GM23338 (cell line): Measurements from ENCODE around the gene NEK8. TPM values are rescaled to one million over a fixed set of nuclear protein-coding genes. Genes with fewer than 3 reads are reported as not detected.
A peak's percentile ranks its signal among the peaks of the same experiment; 100 is the strongest.

Experiments used
- ATAC-seq: fragments of 200-7000 bp; cut with Tn5 transposase; 3 replicates; pipeline ENCODE4 v1.9.1; 2020
- DNase-seq: peaks from one replicate; pipeline ENCODE4 v3.0.0-alpha.2; 2015; ENCODE audit warnings: low spot score
- H2AFZ ChIP-seq: fragments of 200-600 bp; sonication (generic); 2 replicates; pipeline ENCODE4 v1.8.0; 2016; ENCODE audit warnings: antibody characterized with exemption, mild to moderate bottlenecking, moderate library complexity
- H3F3A ChIP-seq: fragments of 200-600 bp; sonication (generic); replicated peaks from 2 replicates; pipeline ENCODE4 v1.8.0; 2017; ENCODE audit warnings: antibody characterized with exemption, mixed run types, low read depth
- H3K27ac ChIP-seq: fragments of 200-600 bp; sonication (generic); 2 replicates; pipeline ENCODE4 v1.6.1; 2016; ENCODE audit warnings: low read depth
- H3K27me3 ChIP-seq: fragments of 200-600 bp; sonication (generic); 2 replicates; pipeline ENCODE4 v1.8.0; 2016; ENCODE audit warnings: mild to moderate bottlenecking, mixed run types, moderate library complexity; ENCODE audit not compliant: insufficient read depth
- H3K36me3 ChIP-seq: fragments of 200-600 bp; sonication (generic); 2 replicates; pipeline ENCODE4 v1.8.0; 2016; ENCODE audit warnings: mild to moderate bottlenecking; ENCODE audit not compliant: insufficient read depth
- H3K4me1 ChIP-seq: fragments of 200-600 bp; sonication (generic); 2 replicates; pipeline ENCODE4 v1.8.0; 2016; ENCODE audit warnings: mild to moderate bottlenecking, moderate library complexity; ENCODE audit not compliant: insufficient read depth
- H3K4me2 ChIP-seq: fragments of 200-600 bp; sonication (generic); 2 replicates; pipeline ENCODE4 v1.7.1; 2017; ENCODE audit warnings: mixed run types
- H3K4me3 ChIP-seq: fragments of 200-600 bp; sonication (generic); 2 replicates; pipeline ENCODE4 v1.6.1; 2016; ENCODE audit warnings: mixed run types
- H3K79me2 ChIP-seq: fragments of 200-600 bp; sonication (generic); replicated peaks from 2 replicates; pipeline ENCODE4 v1.8.0; 2017; ENCODE audit warnings: mild to moderate bottlenecking; ENCODE audit not compliant: insufficient read depth
- H3K9me2 ChIP-seq: fragments of 200-600 bp; sonication (generic); 2 replicates; pipeline ENCODE4 v1.8.0; 2017; ENCODE audit not compliant: insufficient read depth
- H4K20me1 ChIP-seq: fragments of 200-600 bp; sonication (generic); replicated peaks from 2 replicates; pipeline ENCODE4 v1.8.0; 2017; ENCODE audit warnings: mild to moderate bottlenecking; ENCODE audit not compliant: insufficient read depth
- H3K27ac Mint-ChIP-seq: 2 replicates; pipeline ENCODE4 v1.8.0; 2020; ENCODE audit warnings: inconsistent platforms, mild to moderate bottlenecking, moderate library complexity, mixed read lengths
- H3K27me3 Mint-ChIP-seq: 3 replicates; pipeline ENCODE4 v1.8.0; 2022; ENCODE audit warnings: low read depth, mild to moderate bottlenecking, moderate library complexity, mixed read lengths, inconsistent platforms; ENCODE audit not compliant: insufficient read depth, poor library complexity
- H3K36me3 Mint-ChIP-seq: 3 replicates; pipeline ENCODE4 v1.8.0; 2021; ENCODE audit warnings: low read depth, mild to moderate bottlenecking, inconsistent platforms, moderate library complexity, mixed read lengths
- H3K4me1 Mint-ChIP-seq: 3 replicates; pipeline ENCODE4 v1.8.0; 2020; ENCODE audit warnings: mild to moderate bottlenecking, inconsistent platforms, mixed read lengths
- H3K4me3 Mint-ChIP-seq: 3 replicates; pipeline ENCODE4 v1.8.0; 2021; ENCODE audit warnings: moderate library complexity, mild to moderate bottlenecking, inconsistent platforms, mixed read lengths
- H3K9me3 Mint-ChIP-seq: 3 replicates; pipeline ENCODE4 v1.8.0; 2020; ENCODE audit warnings: moderate library complexity, mild to moderate bottlenecking, inconsistent platforms, mixed read lengths
- CREB1 ChIP-seq: fragments of 250-450 bp; sonication (Bioruptor Pico); IDR thresholded peaks from 2 replicates; pipeline ENCODE4 v1.5.0; 2020; ENCODE audit warnings: low read depth, mild to moderate bottlenecking, moderate library complexity
- EZH2 ChIP-seq: fragments of 200-600 bp; sonication (generic); IDR thresholded peaks from one replicate; pipeline ENCODE4 v1.8.0; 2017; ENCODE audit warnings: antibody characterized with exemption, mild to moderate bottlenecking, low read depth; ENCODE audit not compliant: unreplicated experiment
- POLR2AphosphoS5 ChIP-seq: IDR thresholded peaks from 2 replicates; pipeline ENCODE4 v1.6.1; 2016; ENCODE audit warnings: antibody characterized with exemption, low read depth
- ZNF114 ChIP-seq: fragments of 250-450 bp; sonication (Bioruptor Pico); IDR thresholded peaks from 2 replicates; pipeline ENCODE4 v1.5.0; 2020; ENCODE audit warnings: mild to moderate bottlenecking, moderate library complexity
- polyA plus RNA-seq: library from polyadenylated mRNA; unstranded; fragments of >200 nt; fragmentation: Nextera tagmentation; extraction: Ambion mirVana; gene quantifications from 2 replicates; pipeline ENCODE4 v1.2.1, GENCODE V29; 2016
- total RNA-seq: library from RNA; depleted of rRNA; stranded (reverse); fragments of >200 nt; shearing (Covaris generic); gene quantifications from 2 replicates; pipeline ENCODE4 v1.2.3, GENCODE V29; 2014
- TF ChIP-seq, protein P1 (sequence below), 2 experiments: fragments of 200-600 bp in 1 of 2; sonication (generic) in 1 of 2; conservative IDR thresholded peaks; 2 replicates each; pipeline versions ENCODE4 v1.5.1 to v1.6.1; 2016 to 2017; ENCODE audit warnings: antibody characterized with exemption in 2 of 2, low read depth in 2 of 2, mild to moderate bottlenecking in 2 of 2, moderate library complexity in 1 of 2
- TF ChIP-seq, protein P2 (sequence below): fragments of 250-450 bp; sonication (Bioruptor Pico); IDR thresholded peaks from 2 replicates; pipeline ENCODE4 v1.5.0; 2020; ENCODE audit warnings: mild to moderate bottlenecking, moderate library complexity
- TF ChIP-seq, protein P3 (sequence below): IDR thresholded peaks from 2 replicates; pipeline ENCODE4 v1.6.1; 2016; ENCODE audit warnings: antibody characterized with exemption

NEK8 gene
- total and polyA plus RNA-seq, 2 experiments from 2014 or later, result 10.0 to 14.9 TPM

DNA sequence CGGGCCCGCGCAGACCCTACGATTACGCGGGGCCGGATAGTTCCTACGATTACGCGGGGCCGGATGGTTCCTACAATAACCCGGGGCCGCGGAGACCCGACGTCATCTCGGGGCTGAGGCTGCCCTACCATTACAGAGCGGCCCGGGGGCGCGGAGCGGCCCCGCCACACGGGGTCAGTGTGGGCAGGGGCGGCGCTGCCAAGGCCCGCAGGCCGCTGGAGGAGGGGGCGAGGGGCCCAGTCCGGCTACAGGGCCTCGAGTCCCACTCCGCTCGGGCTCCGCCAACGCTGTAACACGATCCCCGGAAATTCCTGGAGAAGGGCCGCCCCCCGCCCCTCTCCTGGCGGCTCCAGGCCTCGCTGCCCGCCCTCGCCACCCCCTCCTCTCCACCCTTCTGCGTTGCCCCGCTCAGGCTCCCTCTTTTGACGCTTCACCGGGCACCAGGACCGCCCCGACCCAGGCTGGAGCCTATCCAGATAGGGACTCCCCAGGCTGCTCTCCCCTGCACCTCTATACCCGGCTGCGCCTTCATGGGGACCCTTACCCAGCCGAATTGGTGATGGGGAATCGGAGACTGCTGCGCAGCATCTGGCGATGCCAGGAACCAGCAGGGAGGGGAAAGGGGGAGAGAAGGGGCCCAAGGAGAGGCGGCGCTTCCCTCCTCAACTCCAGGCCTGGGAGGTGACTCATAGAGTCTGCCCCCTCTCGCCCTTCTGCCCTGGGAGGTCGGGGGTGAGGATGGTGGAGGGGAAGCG lies 10.8 kb upstream of the NEK8 start, which contains the start of gene RAB34:
Gene RAB34 (minus strand): TSS at position 291 of the 755 bp plus-strand sequence. CDS start 602 bp downstream, outside the sequence.
- ATAC-seq (peak; percentile 74), DNase-seq (peak; percentile 98)
- H2AFZ ChIP-seq, result no peak within 1 kb of the TSS
- peak within 1 kb of the TSS; percentile 100 for H3K4me3 Mint-ChIP-seq
- peaks cover 36% of the 10 kb centered on the region for H3K36me3 ChIP-seq
- peaks cover 30% of the 10 kb centered on the region for H3K27me3 Mint-ChIP-seq
- H3K27ac Mint-ChIP-seq, result peak within 1 kb of the TSS; percentile 97
- H3K4me1 Mint-ChIP-seq, result peaks cover 51% of the 10 kb centered on the region
- H3F3A ChIP-seq, result peaks cover 53% of the 10 kb centered on the region
- H4K20me1 ChIP-seq, result peaks cover 25% of the 10 kb centered on the region
- peaks cover 33% of the 10 kb centered on the region for H3K4me1 ChIP-seq
- peaks cover 50% of the 10 kb centered on the region for H3K79me2 ChIP-seq
- H3K4me2 ChIP-seq, result peak within 1 kb of the TSS; percentile 84
- H3K27me3 ChIP-seq, result no peaks in the 10 kb centered on the region
- peaks cover 5% of the 10 kb centered on the region for H3K9me3 Mint-ChIP-seq
- peaks cover 65% of the 10 kb centered on the region for H3K36me3 Mint-ChIP-seq
- H3K9me2 ChIP-seq, result no peaks in the 10 kb centered on the region
- peak; percentile 76 for TF ChIP-seq CREB1 (CRISPR knock-in tag)
- TF ChIP-seq, protein P1, sequence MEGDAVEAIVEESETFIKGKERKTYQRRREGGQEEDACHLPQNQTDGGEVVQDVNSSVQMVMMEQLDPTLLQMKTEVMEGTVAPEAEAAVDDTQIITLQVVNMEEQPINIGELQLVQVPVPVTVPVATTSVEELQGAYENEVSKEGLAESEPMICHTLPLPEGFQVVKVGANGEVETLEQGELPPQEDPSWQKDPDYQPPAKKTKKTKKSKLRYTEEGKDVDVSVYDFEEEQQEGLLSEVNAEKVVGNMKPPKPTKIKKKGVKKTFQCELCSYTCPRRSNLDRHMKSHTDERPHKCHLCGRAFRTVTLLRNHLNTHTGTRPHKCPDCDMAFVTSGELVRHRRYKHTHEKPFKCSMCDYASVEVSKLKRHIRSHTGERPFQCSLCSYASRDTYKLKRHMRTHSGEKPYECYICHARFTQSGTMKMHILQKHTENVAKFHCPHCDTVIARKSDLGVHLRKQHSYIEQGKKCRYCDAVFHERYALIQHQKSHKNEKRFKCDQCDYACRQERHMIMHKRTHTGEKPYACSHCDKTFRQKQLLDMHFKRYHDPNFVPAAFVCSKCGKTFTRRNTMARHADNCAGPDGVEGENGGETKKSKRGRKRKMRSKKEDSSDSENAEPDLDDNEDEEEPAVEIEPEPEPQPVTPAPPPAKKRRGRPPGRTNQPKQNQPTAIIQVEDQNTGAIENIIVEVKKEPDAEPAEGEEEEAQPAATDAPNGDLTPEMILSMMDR (conservative IDR thresholded peaks at IDR 0.05; ENCODE audit: low read depth in 2 of 2), result peak; percentile 43 to 66
- TF ChIP-seq ZNF114, result no peak
- TF ChIP-seq POLR2AphosphoS5, result peak; percentile 59
- peak within 1 kb of the TSS; percentile 98 for H3K27ac ChIP-seq
- H3K4me3 ChIP-seq, result peak within 1 kb of the TSS; percentile 98

DNA sequence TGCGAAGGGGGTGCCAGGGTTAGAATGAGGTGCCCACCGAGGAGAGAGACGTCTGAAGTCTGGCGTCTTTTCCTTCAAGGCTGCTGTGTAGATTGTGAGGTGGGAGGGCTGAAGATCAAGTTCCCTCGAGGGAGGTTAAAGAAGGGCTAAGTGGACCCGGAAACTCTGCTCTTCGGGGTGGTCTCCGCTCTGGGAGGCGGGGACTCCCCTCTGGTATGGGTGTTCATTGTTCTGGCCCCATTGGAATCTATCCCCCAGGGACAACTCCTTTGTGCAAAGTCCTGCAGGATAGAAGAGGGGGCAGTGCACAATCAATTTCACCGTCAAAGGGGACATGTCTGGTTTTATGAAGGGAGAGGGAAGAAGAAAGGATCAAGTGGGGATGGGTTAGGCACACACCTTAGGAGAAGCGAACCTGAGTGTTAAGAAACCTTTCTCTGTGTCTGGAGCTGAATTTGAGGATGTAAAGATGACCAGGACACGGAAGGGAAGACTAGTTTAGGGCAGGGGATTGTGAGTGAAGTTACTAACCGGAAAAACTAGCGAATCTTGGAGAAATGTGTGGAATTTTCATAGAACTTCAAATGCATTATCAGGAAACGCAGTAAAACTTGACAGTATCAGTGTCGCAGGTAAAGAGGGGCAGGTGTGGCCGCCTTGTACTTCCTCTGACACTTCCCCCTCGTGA lies 10.1 kb upstream of the NEK8 start:
- Mint-ChIP-seq H3K9me3 (peaks cover 5% of the 10 kb centered on the region), H3K36me3 (peaks cover 67% of the 10 kb centered on the region), H3K4me3 (peak overlapping the region; percentile 100), H3K4me1 (peaks cover 53% of the 10 kb centered on the region), H3K27ac (peak overlapping the region; percentile 97), H3K27me3 (peaks cover 30% of the 10 kb centered on the region)
- H3K79me2 ChIP-seq, result peaks cover 54% of the 10 kb centered on the region
- no peaks in the 10 kb centered on the region for H3K27me3 ChIP-seq
- peak overlapping the region; percentile 98 for H3K27ac ChIP-seq
- DNase-seq (peak; percentile 68), ATAC-seq (peak; percentile 5)
- peaks cover 56% of the 10 kb centered on the region for H3F3A ChIP-seq
- peak overlapping the region; percentile 98 for H3K4me3 ChIP-seq
- H3K9me2 ChIP-seq, result no peaks in the 10 kb centered on the region
- peaks cover 42% of the 10 kb centered on the region for H3K36me3 ChIP-seq
- no peak overlapping the region for H2AFZ ChIP-seq
- H3K4me2 ChIP-seq, result peak overlapping the region; percentile 84
- peaks cover 34% of the 10 kb centered on the region for H3K4me1 ChIP-seq
- peaks cover 31% of the 10 kb centered on the region for H4K20me1 ChIP-seq
- TF ChIP-seq, protein P1 (conservative IDR thresholded peaks at IDR 0.05; ENCODE audit: low read depth in 2 of 2), result no peak
- TF ChIP-seq EZH2, result no peak
- peak; percentile 51 for TF ChIP-seq POLR2AphosphoS5
- TF ChIP-seq, protein P2, sequence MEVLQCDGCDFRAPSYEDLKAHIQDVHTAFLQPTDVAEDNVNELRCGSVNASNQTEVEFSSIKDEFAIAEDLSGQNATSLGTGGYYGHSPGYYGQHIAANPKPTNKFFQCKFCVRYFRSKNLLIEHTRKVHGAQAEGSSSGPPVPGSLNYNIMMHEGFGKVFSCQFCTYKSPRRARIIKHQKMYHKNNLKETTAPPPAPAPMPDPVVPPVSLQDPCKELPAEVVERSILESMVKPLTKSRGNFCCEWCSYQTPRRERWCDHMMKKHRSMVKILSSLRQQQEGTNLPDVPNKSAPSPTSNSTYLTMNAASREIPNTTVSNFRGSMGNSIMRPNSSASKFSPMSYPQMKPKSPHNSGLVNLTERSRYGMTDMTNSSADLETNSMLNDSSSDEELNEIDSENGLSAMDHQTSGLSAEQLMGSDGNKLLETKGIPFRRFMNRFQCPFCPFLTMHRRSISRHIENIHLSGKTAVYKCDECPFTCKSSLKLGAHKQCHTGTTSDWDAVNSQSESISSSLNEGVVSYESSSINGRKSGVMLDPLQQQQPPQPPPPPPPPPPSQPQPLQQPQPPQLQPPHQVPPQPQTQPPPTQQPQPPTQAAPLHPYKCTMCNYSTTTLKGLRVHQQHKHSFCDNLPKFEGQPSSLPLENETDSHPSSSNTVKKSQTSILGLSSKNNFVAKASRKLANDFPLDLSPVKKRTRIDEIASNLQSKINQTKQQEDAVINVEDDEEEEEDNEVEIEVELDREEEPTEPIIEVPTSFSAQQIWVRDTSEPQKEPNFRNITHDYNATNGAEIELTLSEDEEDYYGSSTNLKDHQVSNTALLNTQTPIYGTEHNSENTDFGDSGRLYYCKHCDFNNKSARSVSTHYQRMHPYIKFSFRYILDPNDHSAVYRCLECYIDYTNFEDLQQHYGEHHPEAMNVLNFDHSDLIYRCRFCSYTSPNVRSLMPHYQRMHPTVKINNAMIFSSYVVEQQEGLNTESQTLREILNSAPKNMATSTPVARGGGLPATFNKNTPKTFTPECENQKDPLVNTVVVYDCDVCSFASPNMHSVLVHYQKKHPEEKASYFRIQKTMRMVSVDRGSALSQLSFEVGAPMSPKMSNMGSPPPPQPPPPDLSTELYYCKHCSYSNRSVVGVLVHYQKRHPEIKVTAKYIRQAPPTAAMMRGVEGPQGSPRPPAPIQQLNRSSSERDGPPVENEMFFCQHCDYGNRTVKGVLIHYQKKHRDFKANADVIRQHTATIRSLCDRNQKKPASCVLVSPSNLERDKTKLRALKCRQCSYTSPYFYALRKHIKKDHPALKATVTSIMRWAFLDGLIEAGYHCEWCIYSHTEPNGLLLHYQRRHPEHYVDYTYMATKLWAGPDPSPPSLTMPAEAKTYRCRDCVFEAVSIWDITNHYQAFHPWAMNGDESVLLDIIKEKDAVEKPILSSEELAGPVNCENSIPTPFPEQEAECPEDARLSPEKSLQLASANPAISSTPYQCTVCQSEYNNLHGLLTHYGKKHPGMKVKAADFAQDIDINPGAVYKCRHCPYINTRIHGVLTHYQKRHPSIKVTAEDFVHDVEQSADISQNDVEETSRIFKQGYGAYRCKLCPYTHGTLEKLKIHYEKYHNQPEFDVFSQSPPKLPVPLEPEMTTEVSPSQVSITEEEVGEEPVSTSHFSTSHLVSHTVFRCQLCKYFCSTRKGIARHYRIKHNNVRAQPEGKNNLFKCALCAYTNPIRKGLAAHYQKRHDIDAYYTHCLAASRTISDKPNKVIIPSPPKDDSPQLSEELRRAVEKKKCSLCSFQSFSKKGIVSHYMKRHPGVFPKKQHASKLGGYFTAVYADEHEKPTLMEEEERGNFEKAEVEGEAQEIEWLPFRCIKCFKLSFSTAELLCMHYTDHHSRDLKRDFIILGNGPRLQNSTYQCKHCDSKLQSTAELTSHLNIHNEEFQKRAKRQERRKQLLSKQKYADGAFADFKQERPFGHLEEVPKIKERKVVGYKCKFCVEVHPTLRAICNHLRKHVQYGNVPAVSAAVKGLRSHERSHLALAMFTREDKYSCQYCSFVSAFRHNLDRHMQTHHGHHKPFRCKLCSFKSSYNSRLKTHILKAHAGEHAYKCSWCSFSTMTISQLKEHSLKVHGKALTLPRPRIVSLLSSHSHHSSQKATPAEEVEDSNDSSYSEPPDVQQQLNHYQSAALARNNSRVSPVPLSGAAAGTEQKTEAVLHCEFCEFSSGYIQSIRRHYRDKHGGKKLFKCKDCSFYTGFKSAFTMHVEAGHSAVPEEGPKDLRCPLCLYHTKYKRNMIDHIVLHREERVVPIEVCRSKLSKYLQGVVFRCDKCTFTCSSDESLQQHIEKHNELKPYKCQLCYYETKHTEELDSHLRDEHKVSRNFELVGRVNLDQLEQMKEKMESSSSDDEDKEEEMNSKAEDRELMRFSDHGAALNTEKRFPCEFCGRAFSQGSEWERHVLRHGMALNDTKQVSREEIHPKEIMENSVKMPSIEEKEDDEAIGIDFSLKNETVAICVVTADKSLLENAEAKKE (CRISPR knock-in tag), result no peak
- TF ChIP-seq, protein P3, sequence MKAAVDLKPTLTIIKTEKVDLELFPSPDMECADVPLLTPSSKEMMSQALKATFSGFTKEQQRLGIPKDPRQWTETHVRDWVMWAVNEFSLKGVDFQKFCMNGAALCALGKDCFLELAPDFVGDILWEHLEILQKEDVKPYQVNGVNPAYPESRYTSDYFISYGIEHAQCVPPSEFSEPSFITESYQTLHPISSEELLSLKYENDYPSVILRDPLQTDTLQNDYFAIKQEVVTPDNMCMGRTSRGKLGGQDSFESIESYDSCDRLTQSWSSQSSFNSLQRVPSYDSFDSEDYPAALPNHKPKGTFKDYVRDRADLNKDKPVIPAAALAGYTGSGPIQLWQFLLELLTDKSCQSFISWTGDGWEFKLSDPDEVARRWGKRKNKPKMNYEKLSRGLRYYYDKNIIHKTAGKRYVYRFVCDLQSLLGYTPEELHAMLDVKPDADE, result peak; percentile 63; the same call in 1 of the 2 replicates
